Kidney (tissue), 14 donors: ENCODE measurements around the gene TTLL11. TPM values are rescaled to one million over a fixed set of nuclear protein-coding genes. Genes with fewer than 3 reads are reported as not detected.

Source experiments
- DNase-seq, 5 donors: peaks; one replicate each; pipeline ENCODE4 v3.0.0-alpha.2; 2013 to 2020
- FAIRE-seq: peaks from 2 replicates; lab custom pipeline; 2012; peaks lifted over from hg19 to GRCh38; lab: Jason Lieb, UNC
- H3K27ac ChIP-seq, 2 donors: one replicate each; pipeline ENCODE4 v1.7.0; 2013; ENCODE audit warnings: low read depth in 2 of 2, low read length in 2 of 2, inconsistent platforms in 1 of 2
- H3K27me3 ChIP-seq: one replicate; pipeline ENCODE4 v1.7.1; 2013; ENCODE audit warnings: low read length, inconsistent platforms; ENCODE audit not compliant: control insufficient read depth, insufficient read depth
- H3K36me3 ChIP-seq, 3 donors: one replicate each; pipeline versions ENCODE4 v1.7.0 to v1.7.1; 2013; ENCODE audit warnings: low read length in 3 of 3, control low read depth in 1 of 3, inconsistent platforms in 1 of 3; ENCODE audit not compliant: insufficient read depth in 3 of 3, control insufficient read depth in 2 of 3
- H3K4me1 ChIP-seq, 3 donors: one replicate each; pipeline versions ENCODE4 v1.7.0 to v1.7.1; 2013; ENCODE audit warnings: low read length in 3 of 3, inconsistent platforms in 1 of 3, low read depth in 1 of 3; ENCODE audit not compliant: control insufficient read depth in 2 of 3, insufficient read depth in 2 of 3
- H3K4me3 ChIP-seq, 3 donors: one replicate each; pipeline versions ENCODE4 v1.7.0 to v1.8.1; 2013; ENCODE audit warnings: low read length in 3 of 3, control low read depth in 1 of 3, inconsistent platforms in 1 of 3
- H3K9ac ChIP-seq, 3 donors: one replicate each; pipeline versions ENCODE4 v1.7.0 to v1.7.1; 2013; ENCODE audit warnings: low read length in 3 of 3, control low read depth in 1 of 3, inconsistent platforms in 1 of 3
- H3K9me3 ChIP-seq, 3 donors: one replicate each; pipeline versions ENCODE4 v1.7.0 to v1.7.1; 2013; ENCODE audit warnings: low read length in 3 of 3, control low read depth in 1 of 3, inconsistent platforms in 1 of 3; ENCODE audit not compliant: control insufficient read depth in 2 of 3, insufficient read depth in 1 of 3
- CTCF ChIP-seq: IDR thresholded peaks from 3 replicates; pipeline ENCODE4 v1.5.1; 2012; ENCODE audit warnings: mild to moderate bottlenecking, moderate library complexity, borderline replicate concordance; ENCODE audit not compliant: insufficient read depth; ENCODE audit errors: extremely low read depth
- intact Hi-C: fragments of 100-400 bp; cut with DNase I; formaldehyde crosslinking; loops from one replicate; pipeline ENCODE4 v1.11.1; 2022
- polyA plus RNA-seq: library from polyadenylated mRNA; stranded (reverse); fragments of 350-450 nt; fragmentation: Illumina TruSeq; extraction: RNeasy Lipid Tissue Mini Kit (QIAGEN cat#74804); gene quantifications from one replicate; pipeline ENCODE4 v1.2.3, GENCODE V29; 2014; ENCODE audit warnings: low read depth, low replicate concordance; ENCODE audit not compliant: insufficient read depth
- total RNA-seq: library from RNA; stranded (reverse); fragmentation: NEBNext Ultra II Directional; extraction: Animal tissue kit (Norgen Biotek cat#: 25700); gene quantifications from one replicate; pipeline ENCODE4 v1.2.1, GENCODE V29; 2021
- donor health status: control.
- donor health status: control.
- donor health status: control.
- donor health status: control.
- donor health status: control.
- donor health status: DM: yes; HTN: yes; CAD: no.
- donor health status: Normal renal cell carcinoma (clear cell type).

TTLL11 gene
- total and polyA plus RNA-seq, 2 donors from 2014 or later: 2.3 to 10.0 TPM

GRCh38 chr9:122059214-122059954, 33.7 kb downstream of the TTLL11 start:
- no peak for TF ChIP-seq CTCF
- FAIRE-seq (no peak), DNase-seq (no peak)
- H3K4me3 ChIP-seq: no peak overlapping the region
- H3K36me3 ChIP-seq: no peaks in the 10 kb centered on the region
- no peaks in the 10 kb centered on the region for H3K9me3 ChIP-seq
- intact Hi-C loops: no loop called here
- H3K9ac ChIP-seq: no peak overlapping the region
- no peaks in the 10 kb centered on the region for H3K4me1 ChIP-seq
- no peaks in the 10 kb centered on the region for H3K27me3 ChIP-seq
- H3K27ac ChIP-seq: no peak overlapping the region

DNA sequence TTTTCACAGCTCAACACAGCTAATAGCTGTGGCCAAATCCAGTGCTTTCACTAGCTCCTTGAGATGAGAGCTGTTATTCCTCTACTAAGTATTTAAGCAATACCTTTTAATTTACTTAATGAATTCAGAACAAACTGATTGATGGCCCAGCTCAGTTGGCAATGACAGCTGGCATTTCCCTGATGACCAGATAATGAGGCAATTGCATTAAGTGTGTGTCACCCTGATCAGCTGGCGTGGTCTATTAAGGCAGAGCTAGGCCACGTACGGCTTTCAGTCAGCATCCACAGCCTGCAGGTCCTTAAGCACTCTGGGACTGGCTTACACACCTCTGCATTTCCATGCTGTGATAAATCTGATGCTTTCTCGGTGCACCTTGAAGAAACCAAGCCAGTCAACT, 34.4 kb downstream of the TTLL11 start:
- no peaks in the 10 kb centered on the region for H3K4me1 ChIP-seq
- no peaks in the 10 kb centered on the region for H3K27me3 ChIP-seq
- H3K9ac ChIP-seq: no peak overlapping the region
- H3K4me3 ChIP-seq: no peak overlapping the region
- DNase-seq (no peak), FAIRE-seq (no peak)
- TF ChIP-seq CTCF: no peak
- no peak overlapping the region for H3K27ac ChIP-seq
- H3K36me3 ChIP-seq: no peaks in the 10 kb centered on the region
- no peaks in the 10 kb centered on the region for H3K9me3 ChIP-seq
- intact Hi-C loops: no loop called here

- no peak for DNase-seq
- Histone ChIP-seq H3K4me3 (no peak overlapping the region), H3K36me3 (no peaks in the 10 kb centered on the region), H3K27me3 (no peaks in the 10 kb centered on the region), H3K4me1 (no peaks in the 10 kb centered on the region), H3K9ac (no peak overlapping the region), H3K27ac (no peak overlapping the region), H3K9me3 (no peaks in the 10 kb centered on the region)
- intact Hi-C loops: no loop called here
- TF ChIP-seq CTCF: no peak
- no peak for FAIRE-seq
Measured at GRCh38 chr9:122058051-122058450, 35.1 kb downstream of the TTLL11 start.
